GM12892 (cell line): ENCODE measurements around the gene NDUFB6.

Source experiments
- DNase-seq: peaks from one replicate; pipeline ENCODE4 v3.0.0; 2011; ENCODE audit not compliant: insufficient read length
- FAIRE-seq: peaks from 2 replicates; lab custom pipeline; 2011; peaks lifted over from hg19 to GRCh38; lab: Jason Lieb, UNC
- POLR2A ChIP-seq: IDR thresholded peaks from 2 replicates; pipeline ENCODE4 v1.6.1; 2011; ENCODE audit warnings: low read depth, low read length, control low read depth
- POLR2AphosphoS5 ChIP-seq: IDR thresholded peaks from 2 replicates; pipeline ENCODE4 v1.6.1; 2011; ENCODE audit warnings: low read depth, low read length, control low read depth
- TAF1 ChIP-seq: IDR thresholded peaks from 2 replicates; pipeline ENCODE4 v1.6.1; 2011; ENCODE audit warnings: low read depth, mild to moderate bottlenecking, control low read depth, low read length, borderline replicate concordance

The NDUFB6 gene

DNA sequence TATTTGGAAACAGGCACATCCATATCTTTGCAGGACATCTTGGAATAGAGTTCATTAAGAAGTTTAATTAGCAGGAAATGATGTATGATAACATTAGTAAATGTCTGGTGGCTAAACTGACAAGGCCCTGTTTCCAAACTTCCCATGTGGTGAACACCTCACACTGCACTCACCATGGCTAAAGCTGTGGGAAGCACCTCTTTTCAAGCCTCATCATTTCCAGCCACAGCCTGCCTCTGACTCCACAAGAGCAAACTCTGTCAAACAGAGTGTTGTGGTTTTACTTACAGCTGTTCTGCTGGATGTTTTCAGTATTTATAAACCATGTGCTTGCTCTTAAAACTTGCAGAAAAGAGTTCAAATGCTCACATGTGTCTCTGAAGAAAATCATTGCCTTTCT lies 14.9 kb upstream of the NDUFB6 start:
- DNase-seq, result no peak
- TF ChIP-seq TAF1 (no peak), POLR2A (no peak), POLR2AphosphoS5 (no peak)
- FAIRE-seq, result no peak

DNA sequence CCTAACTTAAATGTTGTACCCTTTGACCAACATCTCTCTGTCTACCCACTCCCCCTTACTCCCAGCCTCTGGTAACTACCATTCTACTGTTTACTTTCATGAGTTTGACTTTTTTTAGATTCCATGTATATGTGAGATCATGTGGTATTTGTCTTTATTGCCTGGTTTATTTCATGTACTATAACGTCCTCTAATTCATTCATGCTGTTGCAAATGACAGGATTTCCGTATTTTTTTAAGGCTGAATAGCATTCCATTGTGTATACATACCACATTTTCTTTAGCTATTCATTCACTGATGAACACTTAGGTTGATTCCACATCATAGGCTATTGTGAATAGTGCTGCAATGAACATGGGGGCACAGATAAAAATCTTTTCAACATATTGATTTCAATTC lies 11.8 kb upstream of the NDUFB6 start:
- FAIRE-seq (no peak), DNase-seq (no peak)
- TF ChIP-seq POLR2AphosphoS5, result no peak

GRCh38 chr9:32581512-32582143 lies 8.7 kb upstream of the NDUFB6 start:
- no peak for DNase-seq

GRCh38 chr9:32580631-32581300 lies 7.8 kb upstream of the NDUFB6 start:
- FAIRE-seq (no peak), DNase-seq (no peak)
- TF ChIP-seq POLR2AphosphoS5 (no peak), TAF1 (no peak), POLR2A (no peak)

More at GRCh38 chr9:32581512-32582143, 8.7 kb upstream of the NDUFB6 start:
- FAIRE-seq, result peak; percentile 66
- no peak for TF ChIP-seq POLR2A
- TF ChIP-seq TAF1, result no peak
- TF ChIP-seq POLR2AphosphoS5, result no peak

- DNase-seq (no peak), FAIRE-seq (peak; percentile 78)
- TF ChIP-seq POLR2AphosphoS5 (no peak), TAF1 (no peak), POLR2A (no peak)
These were observed 6.9 kb upstream of the NDUFB6 start for GRCh38 chr9:32579706-32580331.

- TF ChIP-seq POLR2AphosphoS5, result no peak
- no peak for TF ChIP-seq POLR2A
- TF ChIP-seq TAF1, result no peak
- DNase-seq, result no peak
- FAIRE-seq, result no peak
These were observed 6.0 kb upstream of the NDUFB6 start for GRCh38 chr9:32578976-32579375.

GRCh38 chr9:32577316-32577715 lies 4.4 kb upstream of the NDUFB6 start:
- DNase-seq (no peak), FAIRE-seq (no peak)
- no peak for TF ChIP-seq TAF1
- TF ChIP-seq POLR2AphosphoS5, result no peak
- TF ChIP-seq POLR2A, result no peak

DNA sequence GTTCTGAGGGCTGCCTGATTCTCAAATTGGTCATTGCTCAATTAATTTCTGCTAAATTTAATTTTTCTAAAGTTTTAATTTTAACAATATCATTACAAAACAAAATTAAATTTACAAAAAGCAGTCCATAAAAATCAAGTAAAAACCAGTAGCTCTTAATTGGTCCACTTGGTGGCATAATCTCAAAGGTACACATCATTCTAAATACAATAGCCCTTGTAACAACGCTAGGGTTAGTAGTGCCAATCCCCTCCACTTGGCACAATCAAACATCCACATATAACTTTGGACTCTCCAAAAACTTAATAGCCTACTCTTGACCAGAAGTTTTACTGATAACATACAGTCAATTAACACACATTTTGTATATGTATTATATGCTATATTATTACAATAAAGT lies 1.9 kb upstream of the NDUFB6 start:
- TF ChIP-seq POLR2A (no peak), POLR2AphosphoS5 (no peak), TAF1 (no peak)
- no peak for DNase-seq
- no peak for FAIRE-seq

- no peak for FAIRE-seq
- TF ChIP-seq TAF1, result no peak
- TF ChIP-seq POLR2A, result no peak
- TF ChIP-seq POLR2AphosphoS5, result no peak
- no peak for DNase-seq
These were observed 862 bp upstream of the NDUFB6 start for GRCh38 chr9:32573821-32574220.

- FAIRE-seq (peak; percentile 46), DNase-seq (no peak)
- no peak for TF ChIP-seq POLR2AphosphoS5
- TF ChIP-seq POLR2A, result no peak
- TF ChIP-seq TAF1, result no peak
These were observed 725 bp downstream of the NDUFB6 start for GRCh38 chr9:32571969-32572899.

DNA sequence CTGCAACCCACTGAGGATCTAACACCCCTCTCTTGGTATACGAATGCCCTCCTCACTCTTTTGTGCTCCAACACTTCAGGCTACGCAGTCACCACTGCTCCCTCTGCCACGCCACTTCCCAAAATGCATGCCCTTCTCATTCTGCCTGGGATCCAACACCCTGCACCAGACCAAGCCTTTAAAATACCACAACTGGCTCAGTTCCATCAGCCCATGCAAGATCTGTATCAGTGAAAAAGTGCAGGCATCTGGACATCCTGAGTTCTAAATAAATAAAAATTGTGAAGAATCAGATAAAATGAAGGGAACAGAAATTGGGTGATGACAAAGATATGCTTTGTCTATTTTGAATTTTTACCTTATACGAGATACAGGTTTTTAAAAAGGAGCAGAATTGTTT lies 2.7 kb downstream of the NDUFB6 start:
- FAIRE-seq (no peak), DNase-seq (no peak)
- TF ChIP-seq POLR2AphosphoS5, result no peak
- TF ChIP-seq POLR2A, result no peak
- TF ChIP-seq TAF1, result no peak
